GM18861 (cell line): Measurements from ENCODE around the gene WDSUB1.
A peak's percentile ranks its signal among the peaks of the same experiment; 100 is the strongest.

Source experiments
- ATAC-seq: cut with Tn5 transposase; IDR thresholded peaks from one replicate; pipeline ENCODE4 v1.9.1; 2021; ENCODE audit not compliant: unreplicated experiment

Gene WDSUB1

DNA sequence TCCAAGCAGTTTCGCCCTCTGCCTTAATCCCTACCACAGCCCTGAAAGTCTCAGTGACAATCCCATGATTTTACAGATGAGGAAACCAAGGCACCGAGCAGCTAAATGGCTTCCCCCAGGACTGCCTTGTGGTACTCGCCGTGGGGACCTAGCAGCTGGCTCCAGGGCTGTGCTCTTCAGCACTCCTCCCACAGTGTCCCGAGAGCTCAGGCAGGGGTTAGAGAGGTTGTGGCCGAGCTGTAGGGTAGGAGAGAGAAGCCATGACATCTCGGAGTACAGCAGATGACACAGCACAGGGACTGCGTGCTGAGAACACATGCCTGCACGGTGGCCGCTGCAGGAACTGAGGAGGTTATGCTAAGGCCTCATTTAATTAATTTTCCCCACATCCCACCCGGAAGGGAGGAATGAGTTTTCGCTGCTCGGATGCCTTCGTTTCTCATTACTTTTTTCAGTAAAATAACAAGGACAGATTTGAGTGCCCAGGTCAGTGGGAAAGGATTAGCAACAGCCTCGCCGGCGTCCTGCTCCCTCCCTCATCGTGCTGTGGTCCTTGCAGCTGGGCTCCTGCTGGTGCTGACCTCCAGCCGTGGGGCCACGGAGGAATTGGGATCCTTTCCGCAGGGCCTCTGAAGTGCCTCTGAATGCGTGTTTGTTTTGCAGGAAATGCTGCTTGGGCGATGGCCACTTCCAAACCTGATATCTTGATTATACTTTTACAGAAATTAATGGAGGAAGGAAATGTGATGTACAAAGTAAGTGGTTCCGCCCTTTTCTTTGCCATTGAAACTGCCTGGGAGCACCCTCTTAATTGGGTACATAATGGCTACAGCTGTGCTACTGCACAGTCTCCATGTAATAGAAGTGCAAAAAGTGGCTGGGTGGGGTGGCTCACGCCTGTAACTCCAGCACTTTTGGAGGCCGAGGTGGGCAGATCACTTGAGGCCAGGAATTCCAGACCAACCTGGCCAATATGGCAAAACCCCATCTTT lies 61.2 kb downstream of the WDSUB1 start:
- ATAC-seq: no peak

DNA sequence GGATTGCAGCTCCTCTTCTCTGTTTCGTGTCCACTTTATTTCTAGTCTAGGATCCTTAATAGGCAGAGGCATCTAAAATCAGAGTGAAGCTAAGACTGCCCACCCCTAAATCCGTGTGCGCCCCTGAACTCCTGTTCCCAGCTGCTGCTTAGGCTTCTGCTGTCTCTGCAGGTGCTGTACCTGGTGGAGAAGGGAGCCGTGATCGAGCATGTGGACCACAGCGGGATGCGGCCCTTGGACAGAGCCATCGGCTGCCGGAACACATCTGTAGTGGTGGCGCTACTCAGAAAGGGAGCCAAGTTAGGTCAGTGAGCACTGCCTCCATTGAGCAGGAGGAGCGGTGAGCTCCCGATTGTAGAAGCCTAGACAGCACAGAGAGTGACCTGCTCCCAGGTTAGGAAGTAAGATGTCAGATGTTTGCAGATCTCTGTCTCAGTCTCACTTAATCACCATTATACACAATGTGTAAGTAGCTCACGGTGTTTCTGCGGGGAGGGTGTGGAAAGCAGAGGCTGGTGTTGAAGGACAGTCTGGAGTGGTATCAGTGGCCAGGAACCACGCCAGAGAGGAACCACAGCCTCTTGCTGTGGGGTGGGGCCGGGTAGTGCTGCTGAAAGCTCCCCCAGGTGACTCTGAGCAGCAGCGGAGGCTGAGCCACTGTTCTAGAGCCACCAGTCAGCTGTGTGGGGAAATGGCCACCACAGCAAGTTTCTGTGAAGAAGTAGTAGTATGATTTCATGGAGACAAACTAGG lies 62.3 kb downstream of the WDSUB1 start:
- ATAC-seq: no peak

DNA sequence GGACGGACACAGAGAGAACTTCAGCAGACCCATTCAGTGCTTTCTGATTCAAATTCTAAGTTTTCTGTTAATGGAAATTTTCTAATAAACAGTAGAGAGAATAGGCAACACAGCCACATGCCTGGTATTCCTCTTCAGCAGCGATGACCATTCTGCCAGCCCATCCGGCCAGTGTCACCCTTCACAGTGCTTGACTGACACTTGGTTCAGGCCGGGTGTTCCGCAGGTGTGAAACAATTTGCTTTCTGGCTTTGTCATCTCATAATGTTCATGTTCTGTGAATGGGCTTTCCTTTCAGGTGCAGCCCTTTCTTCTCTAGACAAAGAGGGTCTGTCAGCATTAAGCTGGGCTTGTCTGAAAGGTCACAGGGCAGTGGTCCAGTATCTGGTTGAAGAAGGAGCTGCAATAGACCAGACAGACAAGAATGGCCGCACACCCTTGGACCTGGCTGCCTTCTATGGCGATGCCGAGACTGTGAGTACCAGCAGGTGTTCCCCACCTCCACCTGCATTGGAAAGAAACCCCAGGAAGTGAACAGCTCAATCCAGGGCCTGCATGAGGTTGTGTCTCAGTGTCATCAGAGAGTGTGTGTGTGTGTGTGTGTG lies 67.0 kb downstream of the WDSUB1 start:
- no peak for ATAC-seq

DNA sequence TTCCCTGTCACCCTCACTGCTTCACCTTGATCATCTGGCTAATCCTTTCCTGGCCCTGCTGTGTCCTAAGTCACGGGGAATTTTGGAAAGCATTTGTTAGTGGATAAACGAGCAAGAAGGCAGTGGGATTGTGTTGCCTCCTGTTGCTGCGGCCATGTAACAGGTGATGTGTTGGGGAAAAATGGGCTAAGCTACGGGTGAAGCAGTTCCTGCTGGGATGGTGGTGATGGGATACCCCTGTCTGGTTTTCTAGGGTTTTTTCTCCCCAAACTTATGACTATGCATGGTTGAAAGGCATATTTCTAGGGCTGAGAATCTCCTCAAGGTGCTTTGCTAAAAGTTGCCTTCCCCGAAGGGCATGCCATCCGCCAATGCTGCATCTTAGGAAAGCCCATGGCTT lies 68.1 kb downstream of the WDSUB1 start:
- ATAC-seq: no peak

DNA sequence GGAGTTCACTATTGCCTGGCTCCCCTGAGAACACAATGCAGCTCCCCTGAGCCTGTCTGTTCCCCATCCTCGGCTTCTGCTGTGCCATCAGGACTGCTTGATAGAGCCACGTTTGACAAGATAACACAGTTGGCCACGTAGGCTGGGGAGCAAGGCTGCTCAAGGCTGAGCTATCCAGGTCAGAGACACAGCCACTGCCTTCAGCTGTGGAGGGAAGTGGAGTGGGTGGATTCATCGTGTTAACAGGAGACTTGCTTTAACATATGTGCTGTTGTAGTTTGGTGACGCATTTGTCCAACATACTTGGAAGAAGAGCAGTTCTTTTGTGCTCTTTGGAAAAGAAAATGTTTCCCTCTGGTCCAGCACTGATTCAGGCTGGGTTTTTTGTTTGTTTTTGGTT lies 68.8 kb downstream of the WDSUB1 start:
- no peak for ATAC-seq

DNA sequence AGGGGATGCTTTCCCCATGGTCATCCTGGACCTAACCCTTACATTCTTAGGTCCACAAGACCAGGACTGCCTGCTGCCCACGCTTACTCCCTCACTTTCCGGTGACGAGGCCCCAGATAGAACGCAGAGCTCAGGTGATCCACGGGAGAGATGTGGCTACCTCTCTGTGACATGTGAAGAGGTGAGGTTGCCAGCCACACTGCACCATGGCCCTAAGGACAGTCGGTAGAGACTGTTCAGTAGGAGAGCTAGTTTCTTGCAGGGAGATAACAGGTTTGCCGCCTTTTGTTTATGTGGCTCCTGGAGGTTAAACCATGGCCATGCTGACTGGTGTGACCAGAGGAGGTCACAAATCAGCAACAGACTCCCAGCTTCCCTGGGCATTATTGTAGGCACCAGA lies 71.4 kb downstream of the WDSUB1 start:
- no peak for ATAC-seq

DNA sequence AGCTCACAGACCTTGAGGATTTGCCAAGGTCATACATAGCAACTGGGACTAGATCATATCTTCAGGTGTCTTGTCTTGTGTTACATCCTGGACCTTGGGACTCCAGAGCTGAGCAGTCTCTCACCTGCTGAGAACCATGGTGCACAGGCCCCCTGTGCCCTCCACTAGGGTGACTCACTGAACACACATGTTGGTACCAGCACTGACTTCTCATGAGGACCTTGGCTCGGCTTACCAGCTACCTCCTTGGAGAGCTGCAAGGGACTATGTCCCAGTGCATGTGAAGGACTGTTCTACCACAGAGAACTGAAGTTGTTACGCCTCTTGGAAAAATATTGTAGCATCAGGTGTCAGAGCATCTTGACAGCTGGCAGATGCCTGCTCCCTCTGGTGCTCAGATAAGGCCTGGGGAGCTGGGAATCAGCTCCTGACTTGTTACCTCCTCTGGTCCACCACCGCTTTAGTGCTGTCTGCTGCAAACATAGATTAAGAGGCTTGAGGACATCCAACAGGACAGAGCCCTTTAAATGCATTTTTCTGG lies 72.1 kb downstream of the WDSUB1 start:
- ATAC-seq: no peak

DNA sequence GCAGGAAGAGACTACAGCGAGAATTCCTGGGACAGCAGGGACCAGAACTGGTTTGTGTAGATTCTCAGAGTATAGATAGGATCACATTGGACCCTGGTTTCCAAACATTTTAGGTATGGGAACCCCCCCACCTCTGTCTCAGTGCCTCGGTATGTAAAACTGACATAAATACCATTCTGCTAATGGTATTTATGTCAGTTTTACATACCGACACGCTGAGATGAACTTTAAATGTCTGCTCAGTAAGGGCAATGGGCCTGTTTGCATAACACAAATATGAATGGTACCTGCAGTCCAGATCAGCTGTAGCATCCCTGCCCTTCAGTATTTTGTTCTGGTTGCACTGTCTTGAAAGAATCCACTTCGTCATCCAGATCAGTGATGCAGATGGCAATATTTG lies 73.2 kb downstream of the WDSUB1 start:
- no peak for ATAC-seq

DNA sequence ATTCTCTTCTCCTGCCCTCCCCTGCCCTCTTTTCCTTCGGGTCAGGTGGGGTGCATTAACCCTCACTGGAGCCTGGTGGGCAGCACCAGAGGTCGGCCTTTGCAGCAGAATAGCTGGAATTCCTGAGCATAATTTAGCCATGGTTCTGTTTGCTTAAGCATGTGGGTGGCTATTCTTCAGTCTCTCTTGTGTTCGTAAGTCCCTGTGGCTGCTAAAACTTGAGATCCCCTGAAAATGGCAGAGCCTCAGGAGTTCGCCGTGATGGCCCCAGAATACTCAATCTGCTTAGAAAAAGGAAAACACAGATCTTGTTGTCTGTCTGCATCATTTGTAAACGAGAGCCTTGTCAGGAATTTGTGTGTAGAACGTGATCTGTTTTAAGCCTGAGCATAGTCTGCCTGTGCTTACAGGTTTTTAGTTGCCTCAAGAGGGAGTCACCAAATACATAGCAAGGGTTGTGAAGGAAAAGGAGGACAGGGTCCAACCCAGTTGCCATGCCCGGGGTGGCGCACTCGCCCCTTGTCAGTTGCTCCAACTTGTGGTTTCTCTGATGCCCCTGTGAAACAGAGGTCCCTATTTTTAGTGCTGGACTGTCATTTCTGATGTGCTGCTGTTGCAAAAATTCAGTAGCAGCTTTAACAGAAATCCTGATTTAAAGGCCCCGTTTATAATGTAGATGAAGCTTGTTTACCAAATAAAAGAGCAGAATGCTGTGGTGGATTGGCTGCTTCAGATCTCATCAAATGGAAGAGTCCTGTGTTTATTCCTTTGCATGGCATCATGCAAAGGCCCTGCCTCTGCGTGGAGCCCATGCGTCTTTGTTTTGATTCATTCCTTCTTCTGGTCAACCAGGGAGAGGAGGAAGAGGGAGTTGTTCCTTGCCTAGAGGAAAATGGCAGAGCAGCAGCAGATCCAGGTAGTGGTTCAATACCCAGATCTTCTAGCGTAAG lies 74.8 kb downstream of the WDSUB1 start:
- no peak for ATAC-seq

DNA sequence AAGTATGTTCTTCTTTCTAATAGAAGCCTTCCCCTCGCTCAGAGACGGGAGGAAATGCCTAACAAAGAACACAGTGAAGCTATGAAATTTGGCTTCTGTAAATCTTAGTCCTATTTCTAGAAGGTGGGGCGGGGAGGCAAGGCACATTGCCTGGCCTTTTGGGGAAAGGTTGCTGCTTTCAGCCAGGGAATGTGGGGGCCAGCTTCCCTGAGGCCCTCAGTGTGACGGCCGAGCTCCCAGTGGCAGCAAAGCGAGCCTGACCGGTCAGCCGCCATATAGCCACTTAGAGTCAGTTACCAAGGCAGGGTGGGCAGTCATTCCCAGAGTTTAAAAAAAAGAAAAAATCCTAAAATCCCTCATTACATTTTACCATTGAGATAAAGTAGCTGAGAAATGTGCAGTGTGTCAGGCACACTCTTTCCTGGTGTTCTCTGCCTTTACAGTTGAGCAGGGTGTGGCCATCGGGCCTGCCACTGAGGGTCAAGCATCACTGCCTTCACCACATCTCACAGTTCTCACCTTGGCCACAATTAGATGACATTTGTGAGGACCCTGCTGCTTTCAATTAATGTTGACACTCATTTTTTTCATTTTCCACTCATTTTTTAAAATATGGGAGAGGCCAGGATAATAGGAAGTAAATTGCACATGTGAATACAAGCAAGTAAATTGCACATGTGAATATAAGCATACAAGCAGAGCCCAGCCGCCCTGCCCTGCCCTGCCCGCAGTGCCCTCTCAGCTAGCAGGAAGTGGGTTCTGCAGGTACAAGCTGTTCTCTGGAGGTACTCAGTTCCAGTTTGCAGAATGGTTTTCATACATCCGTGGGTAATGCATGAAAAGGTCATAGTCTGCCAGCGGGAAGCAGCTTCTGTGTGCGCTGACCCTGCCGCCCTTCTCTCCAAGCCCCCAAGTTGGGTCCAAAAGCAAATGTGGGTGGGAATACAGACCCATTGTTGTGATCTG lies 76.9 kb downstream of the WDSUB1 start:
- ATAC-seq: no peak

DNA sequence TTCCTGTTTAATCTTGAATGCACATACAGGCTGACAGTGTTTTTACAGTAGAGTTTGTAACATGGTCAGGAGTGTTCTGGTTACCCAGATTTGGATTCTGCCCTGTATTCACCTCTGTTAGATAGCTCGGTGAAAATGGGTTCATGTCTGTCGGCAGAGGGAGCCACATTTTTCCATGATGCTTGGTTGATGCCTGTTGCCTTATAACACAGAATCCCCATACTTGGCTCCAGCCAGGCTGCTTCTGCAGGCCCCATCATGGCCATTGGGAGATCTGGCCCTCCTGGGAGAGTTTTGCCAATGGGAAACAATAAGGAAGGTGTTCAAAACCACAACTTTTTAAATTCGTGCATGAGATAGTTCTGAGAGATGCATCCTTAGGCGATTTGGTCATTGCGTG lies 78.1 kb downstream of the WDSUB1 start:
- ATAC-seq: no peak

DNA sequence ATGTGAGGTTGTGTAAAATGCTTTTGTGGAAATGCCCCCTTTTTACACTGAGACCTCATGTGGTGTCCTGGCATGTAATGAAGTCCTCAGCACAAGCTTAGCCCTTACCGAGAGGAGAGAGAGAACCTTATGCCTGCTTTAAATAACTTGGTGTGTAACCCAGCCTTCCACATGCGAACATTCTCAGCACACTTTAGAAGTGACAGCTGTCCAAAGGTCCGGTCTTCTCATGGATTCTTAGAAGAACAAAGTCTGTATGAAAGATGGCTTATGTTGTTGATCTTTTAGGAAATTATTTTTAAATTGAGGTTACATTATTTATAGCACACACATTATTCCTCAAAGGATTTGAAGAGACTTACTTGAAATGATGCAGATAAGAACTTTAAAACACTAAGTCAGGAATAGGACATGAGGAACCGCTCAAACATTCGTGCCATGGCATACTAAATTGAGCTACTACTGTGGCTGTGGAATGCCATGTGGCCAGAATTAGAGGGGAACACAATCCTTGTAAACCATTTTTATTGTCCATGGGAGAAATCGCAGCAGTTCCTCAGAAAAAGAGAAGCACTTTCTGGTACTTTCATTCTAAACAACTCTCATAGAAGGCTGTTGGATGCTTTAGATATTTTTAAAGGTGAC lies 79.6 kb downstream of the WDSUB1 start:
- ATAC-seq: no peak

DNA sequence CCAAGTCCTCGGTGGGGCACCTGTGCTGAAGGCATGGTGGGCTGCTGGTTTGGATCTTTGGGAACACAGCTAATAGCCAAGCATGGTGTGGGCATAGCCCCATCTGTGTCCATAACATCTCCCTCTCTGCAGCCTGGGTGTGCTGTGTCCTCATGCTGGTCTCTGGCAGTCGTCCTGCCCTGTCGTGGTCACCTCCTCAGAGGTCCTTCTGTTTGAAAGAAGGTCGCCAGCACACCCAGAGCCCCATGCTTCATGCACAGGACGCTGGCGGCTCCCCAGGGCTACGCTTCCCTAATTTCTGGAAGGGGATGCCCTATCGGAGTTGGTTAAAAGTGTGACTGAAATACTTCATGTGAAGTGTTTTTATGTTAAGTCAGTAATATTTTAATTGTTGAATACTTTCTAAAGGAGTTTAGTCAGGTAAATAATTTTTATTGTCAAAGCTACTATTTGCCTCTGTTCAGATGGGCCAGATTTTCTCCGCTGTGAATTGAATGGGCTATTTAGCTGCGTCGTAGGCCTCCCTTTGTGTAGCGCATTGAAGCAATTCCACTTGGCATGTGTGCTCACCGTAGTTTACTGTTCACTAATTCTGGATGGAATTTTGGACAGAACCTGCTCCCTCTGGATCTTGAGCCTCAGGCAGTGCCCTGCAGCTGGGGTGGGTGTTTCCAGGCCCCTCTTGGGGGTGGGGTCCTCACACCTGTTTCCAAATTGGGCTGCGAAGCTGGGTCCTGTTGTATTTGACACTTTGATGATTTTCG lies 81.9 kb downstream of the WDSUB1 start:
- ATAC-seq: no peak

DNA sequence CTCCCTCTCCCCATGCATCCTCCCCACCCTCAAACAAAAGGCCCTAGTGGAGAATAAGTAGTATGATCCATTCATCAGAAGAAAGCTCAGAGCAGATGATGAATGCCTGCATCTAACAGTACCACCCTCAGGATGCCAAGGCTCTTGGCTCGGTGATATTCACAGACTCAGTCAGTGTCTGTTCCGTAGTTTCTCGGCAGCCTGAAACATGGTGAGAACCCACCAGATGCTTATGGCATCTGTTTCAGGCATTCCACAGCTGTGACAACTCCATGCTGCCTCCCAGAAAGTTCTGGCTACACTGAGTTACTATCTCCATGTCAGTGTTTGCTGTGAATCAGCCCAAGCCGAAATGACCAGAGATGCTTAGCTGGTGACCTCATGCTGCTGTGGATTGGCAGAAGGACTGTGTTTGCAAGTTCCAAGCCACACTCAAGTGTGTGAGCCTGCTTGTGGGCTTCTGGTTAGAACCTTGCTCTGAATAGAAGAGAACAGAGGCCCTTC lies 83.9 kb downstream of the WDSUB1 start:
- no peak for ATAC-seq

DNA sequence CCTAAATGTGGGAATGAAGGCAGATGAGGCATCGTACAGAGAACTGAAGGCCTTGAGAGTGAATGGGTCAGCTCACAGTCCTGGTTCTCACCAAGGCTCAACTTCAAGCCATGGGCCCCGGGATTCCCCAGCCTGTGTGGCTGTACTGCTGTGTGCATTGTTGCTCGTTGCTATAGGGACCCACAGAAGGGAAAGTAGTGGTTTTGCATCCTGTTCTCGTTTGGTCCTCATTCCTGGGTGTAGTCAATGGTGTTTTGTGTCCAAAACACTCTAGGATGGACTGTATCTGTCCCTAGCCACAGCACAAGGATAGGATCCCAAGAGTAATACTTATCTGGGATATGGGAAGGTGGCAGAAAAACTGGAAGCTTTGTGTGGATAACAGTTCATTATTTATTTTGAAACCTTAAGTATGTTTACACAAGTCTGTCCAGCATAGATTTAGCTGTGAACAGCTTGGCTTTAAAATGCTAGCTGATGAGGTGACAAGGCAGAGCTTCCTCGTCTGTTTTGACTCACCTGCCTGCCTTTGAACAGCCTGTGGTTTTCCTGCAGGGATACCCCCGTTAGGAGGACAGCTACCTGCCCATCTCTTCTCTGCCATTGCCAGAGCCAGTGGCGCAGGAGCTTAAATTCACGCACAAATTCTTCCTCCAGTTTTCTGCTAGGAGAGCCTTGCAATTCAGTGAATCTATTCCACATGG lies 85.0 kb downstream of the WDSUB1 start:
- ATAC-seq: peak; percentile 100

DNA sequence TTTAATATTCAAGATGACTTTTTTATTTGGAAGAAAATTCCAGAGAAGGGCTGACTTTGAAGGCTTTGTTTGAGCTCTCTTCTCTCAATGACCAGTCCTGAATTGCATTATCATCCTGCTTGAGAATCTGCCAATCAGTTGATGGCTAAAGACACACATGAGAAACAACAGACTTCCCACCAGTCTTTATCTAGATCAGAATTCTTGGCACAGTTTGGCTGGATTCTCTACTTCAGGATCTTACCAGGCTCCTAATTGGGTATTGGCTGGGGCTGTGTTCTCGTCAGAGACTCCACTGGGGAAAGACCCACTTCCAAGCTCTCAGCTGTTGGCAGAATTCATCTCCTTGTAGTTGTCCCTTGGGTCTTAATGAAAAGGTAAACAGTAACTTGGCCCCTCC lies 86.0 kb downstream of the WDSUB1 start:
- no peak for ATAC-seq
